GM19193 (cell line): ENCODE data around the gene JMJD7.

Experiments
- POLR2A ChIP-seq: IDR thresholded peaks from 4 replicates; pipeline ENCODE4 v1.6.1; 2011; ENCODE audit not compliant: insufficient read depth, insufficient read length; ENCODE audit errors: extremely low read depth

Gene JMJD7

GRCh38 chr15:41843571-41843970 is 15.7 kb downstream of the JMJD7 start:
- no peak for TF ChIP-seq POLR2A

GRCh38 chr15:41844814-41845213 is 16.9 kb downstream of the JMJD7 start:
- no peak for TF ChIP-seq POLR2A

- no peak for TF ChIP-seq POLR2A
Measured at GRCh38 chr15:41847206-41847605, 19.3 kb downstream of the JMJD7 start.

- no peak for TF ChIP-seq POLR2A
Measured at GRCh38 chr15:41847981-41848380, 20.1 kb downstream of the JMJD7 start.

- no peak for TF ChIP-seq POLR2A
Measured at GRCh38 chr15:41848631-41849030, 20.7 kb downstream of the JMJD7 start.

GRCh38 chr15:41849204-41849603 is 21.3 kb downstream of the JMJD7 start:
- no peak for TF ChIP-seq POLR2A

- TF ChIP-seq POLR2A: no peak
Measured at GRCh38 chr15:41849861-41850260, 22.0 kb downstream of the JMJD7 start.

- no peak for TF ChIP-seq POLR2A
Measured at GRCh38 chr15:41850482-41851166, 22.7 kb downstream of the JMJD7 start.

- no peak for TF ChIP-seq POLR2A
Measured at GRCh38 chr15:41851167-41851523, 23.3 kb downstream of the JMJD7 start.

GRCh38 chr15:41851755-41852370 is 24.0 kb downstream of the JMJD7 start:
- TF ChIP-seq POLR2A: no peak

- no peak for TF ChIP-seq POLR2A
Measured at GRCh38 chr15:41852736-41853590, 25.1 kb downstream of the JMJD7 start.

GRCh38 chr15:41853831-41854230 is 25.9 kb downstream of the JMJD7 start:
- TF ChIP-seq POLR2A: no peak

- TF ChIP-seq POLR2A: no peak
Measured at GRCh38 chr15:41854443-41854842, 26.6 kb downstream of the JMJD7 start.

GRCh38 chr15:41855261-41855961 is 27.5 kb downstream of the JMJD7 start:
- TF ChIP-seq POLR2A: no peak

- no peak for TF ChIP-seq POLR2A
Measured at GRCh38 chr15:41856262-41856661, 28.4 kb downstream of the JMJD7 start.

GRCh38 chr15:41856716-41857115 is 28.8 kb downstream of the JMJD7 start:
- no peak for TF ChIP-seq POLR2A

- TF ChIP-seq POLR2A: no peak
Measured at GRCh38 chr15:41857316-41857715, 29.4 kb downstream of the JMJD7 start.
